SU-DHL-6 (cell line): ENCODE results near the gene KRTAP13-2.

Experiments
- EZH2phosphoT487 ChIP-seq: fragments of 200-600 bp; sonication (generic), shearing (Covaris generic); conservative IDR thresholded peaks from 2 replicates; pipeline ENCODE4 v1.6.1; 2018; ENCODE audit warnings: mild to moderate bottlenecking, antibody characterized with exemption, low read length, moderate library complexity, mixed read lengths
- TF ChIP-seq, protein P1 (sequence below): fragments of 200-600 bp; sonication (generic); IDR thresholded peaks from one replicate; pipeline ENCODE4 v1.5.1; 2017; ENCODE audit warnings: antibody characterized with exemption, mild to moderate bottlenecking, low read length, moderate library complexity; ENCODE audit not compliant: insufficient read depth, poor library complexity, severe bottlenecking

DNA sequence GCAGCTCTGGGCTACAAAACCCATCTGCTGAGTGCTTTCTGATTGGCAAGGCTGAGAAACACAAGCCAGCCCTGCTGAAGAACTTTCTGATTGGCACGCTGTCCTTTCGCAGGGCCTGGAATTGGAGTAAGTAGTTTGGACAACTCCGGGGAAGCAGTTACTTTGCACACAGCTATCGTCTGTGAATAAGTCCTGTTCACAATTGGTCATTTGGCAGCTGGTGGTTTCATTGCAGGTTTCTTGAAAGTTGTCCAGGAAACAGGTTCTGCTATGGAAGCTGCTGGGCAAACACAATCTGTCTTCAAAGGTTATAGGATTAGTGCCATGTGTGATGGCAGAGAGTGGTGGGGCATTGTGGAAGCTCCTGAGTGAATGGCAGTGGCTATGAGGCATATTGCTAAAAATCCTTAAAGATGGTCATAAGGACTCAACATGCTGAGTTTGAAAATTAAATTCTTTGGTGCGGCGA is 34.8 kb downstream of the KRTAP13-2 start, which contains the start of gene KRTAP27-1:
- TF ChIP-seq, protein P1, sequence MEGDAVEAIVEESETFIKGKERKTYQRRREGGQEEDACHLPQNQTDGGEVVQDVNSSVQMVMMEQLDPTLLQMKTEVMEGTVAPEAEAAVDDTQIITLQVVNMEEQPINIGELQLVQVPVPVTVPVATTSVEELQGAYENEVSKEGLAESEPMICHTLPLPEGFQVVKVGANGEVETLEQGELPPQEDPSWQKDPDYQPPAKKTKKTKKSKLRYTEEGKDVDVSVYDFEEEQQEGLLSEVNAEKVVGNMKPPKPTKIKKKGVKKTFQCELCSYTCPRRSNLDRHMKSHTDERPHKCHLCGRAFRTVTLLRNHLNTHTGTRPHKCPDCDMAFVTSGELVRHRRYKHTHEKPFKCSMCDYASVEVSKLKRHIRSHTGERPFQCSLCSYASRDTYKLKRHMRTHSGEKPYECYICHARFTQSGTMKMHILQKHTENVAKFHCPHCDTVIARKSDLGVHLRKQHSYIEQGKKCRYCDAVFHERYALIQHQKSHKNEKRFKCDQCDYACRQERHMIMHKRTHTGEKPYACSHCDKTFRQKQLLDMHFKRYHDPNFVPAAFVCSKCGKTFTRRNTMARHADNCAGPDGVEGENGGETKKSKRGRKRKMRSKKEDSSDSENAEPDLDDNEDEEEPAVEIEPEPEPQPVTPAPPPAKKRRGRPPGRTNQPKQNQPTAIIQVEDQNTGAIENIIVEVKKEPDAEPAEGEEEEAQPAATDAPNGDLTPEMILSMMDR = no peak
- no peak for TF ChIP-seq EZH2phosphoT487
